ENCODE data around the gene HOXC5. TPM values are rescaled to one million over a fixed set of nuclear protein-coding genes. Genes with fewer than 3 reads are reported as not detected.

HOXC5 gene
- total RNA-seq, 1 donor, result 1.8 TPM

GRCh38 chr12:53995378-53996239 lies 37.2 kb upstream of the HOXC5 start:
- Histone ChIP-seq H3K4me1 (ENCODE audit: insufficient read depth, low read length) (peaks cover 47% of the 10 kb centered on the region), H2AFZ (ENCODE audit: low read length) (peak overlapping the region; percentile 81), H3K9me3 (ENCODE audit: low read depth, low read length) (no peaks in the 10 kb centered on the region), H3K4me2 (ENCODE audit: insufficient read depth, low read length) (peak overlapping the region; percentile 88), H3K36me3 (ENCODE audit: insufficient read depth, low read length) (no peaks in the 10 kb centered on the region), H3K4me3 (ENCODE audit: insufficient read depth, low read length) (peak overlapping the region; percentile 83), H3K27ac (ENCODE audit: low read depth, low read length) (peak overlapping the region; percentile 91), H3K79me2 (ENCODE audit: insufficient read depth, low read length) (peaks cover 98% of the 10 kb centered on the region), H4K20me1 (ENCODE audit: insufficient read depth, low read length) (peaks cover 22% of the 10 kb centered on the region), H3K27me3 (ENCODE audit: insufficient read depth, low read length) (no peaks in the 10 kb centered on the region)
- TF ChIP-seq CTCF (IDR thresholded peaks at IDR 0.05; ENCODE audit: extremely low read depth, low read depth, low read length), result no peak
- DNase-seq (ENCODE audit: insufficient read length, low spot score, missing footprints), result peak; percentile 93

- Histone ChIP-seq H3K4me3 (ENCODE audit: insufficient read depth, low read length) (peak overlapping the region; percentile 83), H3K36me3 (ENCODE audit: insufficient read depth, low read length) (no peaks in the 10 kb centered on the region), H4K20me1 (ENCODE audit: insufficient read depth, low read length) (peaks cover 20% of the 10 kb centered on the region), H3K9me3 (ENCODE audit: low read depth, low read length) (no peaks in the 10 kb centered on the region), H3K4me1 (ENCODE audit: insufficient read depth, low read length) (peaks cover 46% of the 10 kb centered on the region), H3K4me2 (ENCODE audit: insufficient read depth, low read length) (peak overlapping the region; percentile 88), H2AFZ (ENCODE audit: low read length) (peak overlapping the region; percentile 72), H3K79me2 (ENCODE audit: insufficient read depth, low read length) (peaks cover 98% of the 10 kb centered on the region), H3K27ac (ENCODE audit: low read depth, low read length) (peak overlapping the region; percentile 91), H3K27me3 (ENCODE audit: insufficient read depth, low read length) (no peaks in the 10 kb centered on the region)
- peak; percentile 6 for TF ChIP-seq CTCF (IDR thresholded peaks at IDR 0.05; ENCODE audit: extremely low read depth, low read depth, low read length)
- DNase-seq (ENCODE audit: insufficient read length, low spot score, missing footprints), result peak; percentile 90
These were observed 36.3 kb upstream of the HOXC5 start for GRCh38 chr12:53996240-53997203.

- peaks cover 12% of the 10 kb centered on the region for H4K20me1 ChIP-seq (ENCODE audit: insufficient read depth, low read length)
- H3K36me3 ChIP-seq (ENCODE audit: insufficient read depth, low read length), result peaks cover 3% of the 10 kb centered on the region
- DNase-seq (ENCODE audit: insufficient read length, low spot score, missing footprints), result peak; percentile 86
- peaks cover 48% of the 10 kb centered on the region for H3K4me1 ChIP-seq (ENCODE audit: insufficient read depth, low read length)
- H3K4me3 ChIP-seq (ENCODE audit: insufficient read depth, low read length), result peak overlapping the region; percentile 83
- H3K79me2 ChIP-seq (ENCODE audit: insufficient read depth, low read length), result peaks cover 98% of the 10 kb centered on the region
- no peaks in the 10 kb centered on the region for H3K27me3 ChIP-seq (ENCODE audit: insufficient read depth, low read length)
- peak overlapping the region; percentile 42 for H2AFZ ChIP-seq (ENCODE audit: low read length)
- TF ChIP-seq CTCF (IDR thresholded peaks at IDR 0.05; ENCODE audit: extremely low read depth, low read depth, low read length), result no peak
- no peaks in the 10 kb centered on the region for H3K9me3 ChIP-seq (ENCODE audit: low read depth, low read length)
- peak overlapping the region; percentile 88 for H3K4me2 ChIP-seq (ENCODE audit: insufficient read depth, low read length)
- H3K27ac ChIP-seq (ENCODE audit: low read depth, low read length), result peak overlapping the region; percentile 91
These were observed 35.4 kb upstream of the HOXC5 start for GRCh38 chr12:53997204-53998109.

Measured in osteoblast (primary cell).